Thyroid gland (tissue), 4 donors: ENCODE data around the gene BRIP1.

Experiments
- POLR2A ChIP-seq, 2 donors: fragments of 450-650 bp; IDR thresholded peaks; one replicate each; pipeline ENCODE4 v1.6.1; 2017; ENCODE audit warnings: antibody characterized with exemption in 2 of 2, mild to moderate bottlenecking in 2 of 2, moderate library complexity in 1 of 2
- TF ChIP-seq, protein P1 (sequence below), 6 experiments: fragments of 200-600 bp in 3 of 6; fragments of 450-650 bp in 3 of 6; sonication (generic) in 3 of 6; IDR thresholded peaks; one replicate each; pipeline ENCODE4 v1.5.1; 2016 to 2019; ENCODE audit warnings: antibody characterized with exemption in 6 of 6, mild to moderate bottlenecking in 2 of 6, inconsistent platforms in 1 of 6, moderate library complexity in 1 of 6

GRCh38 chr17:61849674-61850073, 13.7 kb downstream of the BRIP1 start:
- TF ChIP-seq, protein P1, sequence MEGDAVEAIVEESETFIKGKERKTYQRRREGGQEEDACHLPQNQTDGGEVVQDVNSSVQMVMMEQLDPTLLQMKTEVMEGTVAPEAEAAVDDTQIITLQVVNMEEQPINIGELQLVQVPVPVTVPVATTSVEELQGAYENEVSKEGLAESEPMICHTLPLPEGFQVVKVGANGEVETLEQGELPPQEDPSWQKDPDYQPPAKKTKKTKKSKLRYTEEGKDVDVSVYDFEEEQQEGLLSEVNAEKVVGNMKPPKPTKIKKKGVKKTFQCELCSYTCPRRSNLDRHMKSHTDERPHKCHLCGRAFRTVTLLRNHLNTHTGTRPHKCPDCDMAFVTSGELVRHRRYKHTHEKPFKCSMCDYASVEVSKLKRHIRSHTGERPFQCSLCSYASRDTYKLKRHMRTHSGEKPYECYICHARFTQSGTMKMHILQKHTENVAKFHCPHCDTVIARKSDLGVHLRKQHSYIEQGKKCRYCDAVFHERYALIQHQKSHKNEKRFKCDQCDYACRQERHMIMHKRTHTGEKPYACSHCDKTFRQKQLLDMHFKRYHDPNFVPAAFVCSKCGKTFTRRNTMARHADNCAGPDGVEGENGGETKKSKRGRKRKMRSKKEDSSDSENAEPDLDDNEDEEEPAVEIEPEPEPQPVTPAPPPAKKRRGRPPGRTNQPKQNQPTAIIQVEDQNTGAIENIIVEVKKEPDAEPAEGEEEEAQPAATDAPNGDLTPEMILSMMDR (IDR thresholded peaks at IDR 0.05): no peak
- TF ChIP-seq POLR2A (IDR thresholded peaks at IDR 0.05): no peak
